ENCODE results near the gene LDLRAD3.

DNA sequence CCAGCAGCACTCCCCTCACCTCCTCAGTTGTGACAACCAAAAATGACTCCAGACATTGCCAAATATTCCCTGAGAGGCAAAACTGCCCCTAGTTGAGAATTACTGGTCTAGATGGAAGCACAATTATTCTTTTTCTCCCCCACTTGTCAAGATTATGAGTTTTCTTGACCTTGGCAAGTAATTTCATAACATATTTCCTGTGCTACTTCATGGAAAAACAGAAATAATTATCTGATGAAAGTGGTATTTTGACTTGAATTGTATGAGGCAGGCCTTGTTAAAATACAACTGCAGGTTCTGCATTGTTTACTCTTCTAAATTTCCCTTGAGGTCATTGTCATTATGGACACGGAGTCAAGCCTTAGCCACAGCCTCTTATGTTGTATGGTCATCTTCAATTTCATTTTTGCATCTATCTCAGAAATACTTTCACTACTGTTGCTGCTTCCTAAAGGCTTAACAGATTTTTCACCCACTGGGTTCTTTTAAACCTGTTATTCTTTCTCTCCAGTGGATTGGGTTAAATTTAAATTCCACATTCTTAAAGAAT, 32.2 kb upstream of the LDLRAD3 start:
- TF ChIP-seq, protein P1, sequence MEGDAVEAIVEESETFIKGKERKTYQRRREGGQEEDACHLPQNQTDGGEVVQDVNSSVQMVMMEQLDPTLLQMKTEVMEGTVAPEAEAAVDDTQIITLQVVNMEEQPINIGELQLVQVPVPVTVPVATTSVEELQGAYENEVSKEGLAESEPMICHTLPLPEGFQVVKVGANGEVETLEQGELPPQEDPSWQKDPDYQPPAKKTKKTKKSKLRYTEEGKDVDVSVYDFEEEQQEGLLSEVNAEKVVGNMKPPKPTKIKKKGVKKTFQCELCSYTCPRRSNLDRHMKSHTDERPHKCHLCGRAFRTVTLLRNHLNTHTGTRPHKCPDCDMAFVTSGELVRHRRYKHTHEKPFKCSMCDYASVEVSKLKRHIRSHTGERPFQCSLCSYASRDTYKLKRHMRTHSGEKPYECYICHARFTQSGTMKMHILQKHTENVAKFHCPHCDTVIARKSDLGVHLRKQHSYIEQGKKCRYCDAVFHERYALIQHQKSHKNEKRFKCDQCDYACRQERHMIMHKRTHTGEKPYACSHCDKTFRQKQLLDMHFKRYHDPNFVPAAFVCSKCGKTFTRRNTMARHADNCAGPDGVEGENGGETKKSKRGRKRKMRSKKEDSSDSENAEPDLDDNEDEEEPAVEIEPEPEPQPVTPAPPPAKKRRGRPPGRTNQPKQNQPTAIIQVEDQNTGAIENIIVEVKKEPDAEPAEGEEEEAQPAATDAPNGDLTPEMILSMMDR (conservative IDR thresholded peaks at IDR 0.05; ENCODE audit: low read length) = no peak
- TF ChIP-seq EZH2phosphoT487 (IDR thresholded peaks at IDR 0.05; ENCODE audit: borderline replicate concordance, low read depth, low read length) = no peak
